HepG2 (cell line): ENCODE measurements around the gene ZNF607. TPM values are rescaled to one million over a fixed set of nuclear protein-coding genes. Genes with fewer than 3 reads are reported as not detected.

Source experiments
- ARNT ChIP-seq: fragments of 450-650 bp; IDR thresholded peaks from 2 replicates; pipeline ENCODE4 v1.6.1; 2017
- FOXM1 ChIP-seq: sonication (generic); formaldehyde crosslinking; IDR thresholded peaks from 2 replicates; pipeline ENCODE4 v1.5.0; 2020; ENCODE audit warnings: missing genetic modification reagents
- PRPF4 ChIP-seq: fragments of 200-400 bp; formaldehyde crosslinking; IDR thresholded peaks from 2 replicates; pipeline ENCODE4 v1.6.1; 2016; ENCODE audit warnings: low read length, low read depth; ENCODE audit not compliant: poor library complexity, severe bottlenecking
- SMAD1 ChIP-seq: sonication (generic); formaldehyde crosslinking; IDR thresholded peaks from 2 replicates; pipeline ENCODE4 v1.4.0; 2020; ENCODE audit warnings: missing genetic modification reagents, low read depth, mild to moderate bottlenecking, borderline replicate concordance
- TARDBP ChIP-seq: sonication (generic); formaldehyde crosslinking; IDR thresholded peaks from 2 replicates; pipeline ENCODE4 v1.8.0; 2022; ENCODE audit warnings: mild to moderate bottlenecking, missing genetic modification reagents
- ZNF264 ChIP-seq: sonication (generic); formaldehyde crosslinking; IDR thresholded peaks from 2 replicates; pipeline ENCODE4 v1.4.0; 2020; ENCODE audit warnings: missing genetic modification reagents
- polyA plus RNA-seq, 8 experiments: library from polyadenylated mRNA; depleted of rRNA in 3 of 8; stranded (reverse) in 7 of 8; unstranded in 1 of 8; fragments of >200 nt; fragmentation: Illumina TruSeq in 4 of 8; extraction: Trizol in 4 of 8; gene quantifications; 2 replicates each; pipeline versions ENCODE4 v1.2.1 to v1.2.3, GENCODE V29; 2011 to 2016; ENCODE audit warnings: low read depth in 4 of 8, missing spikeins in 1 of 8, mixed read lengths in 1 of 8; ENCODE audit not compliant: insufficient read depth in 1 of 8
- total RNA-seq, 5 experiments: library from RNA; depleted of rRNA; stranded (reverse); fragments of >200 nt; fragmentation: Illumina TruSeq; extraction: Trizol; gene quantifications; 2 replicates each; pipeline ENCODE4 v1.2.3, GENCODE V29; 2016; ENCODE audit warnings: low read depth in 1 of 5
- TF ChIP-seq, protein P1 (sequence below): sonication (generic); formaldehyde crosslinking; IDR thresholded peaks from 2 replicates; pipeline ENCODE4 v1.5.0; 2020; ENCODE audit warnings: mild to moderate bottlenecking, missing genetic modification reagents, borderline replicate concordance
- TF ChIP-seq, protein P2 (sequence below), 2 experiments: sonication (generic) in 1 of 2; formaldehyde crosslinking in 1 of 2; IDR thresholded peaks; 2 replicates each; pipeline versions ENCODE4 v1.4.0 to v1.6.1; 2018 to 2020; ENCODE audit warnings: missing genetic modification reagents in 2 of 2, borderline replicate concordance in 1 of 2, low read depth in 1 of 2, mild to moderate bottlenecking in 1 of 2, missing biosample characterization in 1 of 2
- TF ChIP-seq, protein P3 (sequence below): sonication (generic); formaldehyde crosslinking; IDR thresholded peaks from 2 replicates; pipeline ENCODE4 v1.8.0; 2022; ENCODE audit warnings: mild to moderate bottlenecking, missing genetic modification reagents, moderate library complexity
- TF ChIP-seq, protein P4 (sequence below): sonication (generic); formaldehyde crosslinking; IDR thresholded peaks from 2 replicates; pipeline ENCODE4 v1.5.1; 2020; ENCODE audit warnings: missing genetic modification reagents, mild to moderate bottlenecking, borderline replicate concordance
- TF ChIP-seq, protein P5 (sequence below): sonication (generic); formaldehyde crosslinking; IDR thresholded peaks from 2 replicates; pipeline ENCODE4 v1.4.0; 2020; ENCODE audit warnings: mild to moderate bottlenecking, missing genetic modification reagents
- TF ChIP-seq, protein P6 (sequence below): sonication (generic); formaldehyde crosslinking; IDR thresholded peaks from 2 replicates; pipeline ENCODE4 v1.5.1; 2020; ENCODE audit warnings: missing genetic modification reagents, mild to moderate bottlenecking, borderline replicate concordance

The ZNF607 gene
- total and polyA plus RNA-seq, 2 of the 13 experiments (the other 11 are each of a cell fraction or from before 2014, with no cell fraction given), result 3.8 to 8.3 TPM

DNA sequence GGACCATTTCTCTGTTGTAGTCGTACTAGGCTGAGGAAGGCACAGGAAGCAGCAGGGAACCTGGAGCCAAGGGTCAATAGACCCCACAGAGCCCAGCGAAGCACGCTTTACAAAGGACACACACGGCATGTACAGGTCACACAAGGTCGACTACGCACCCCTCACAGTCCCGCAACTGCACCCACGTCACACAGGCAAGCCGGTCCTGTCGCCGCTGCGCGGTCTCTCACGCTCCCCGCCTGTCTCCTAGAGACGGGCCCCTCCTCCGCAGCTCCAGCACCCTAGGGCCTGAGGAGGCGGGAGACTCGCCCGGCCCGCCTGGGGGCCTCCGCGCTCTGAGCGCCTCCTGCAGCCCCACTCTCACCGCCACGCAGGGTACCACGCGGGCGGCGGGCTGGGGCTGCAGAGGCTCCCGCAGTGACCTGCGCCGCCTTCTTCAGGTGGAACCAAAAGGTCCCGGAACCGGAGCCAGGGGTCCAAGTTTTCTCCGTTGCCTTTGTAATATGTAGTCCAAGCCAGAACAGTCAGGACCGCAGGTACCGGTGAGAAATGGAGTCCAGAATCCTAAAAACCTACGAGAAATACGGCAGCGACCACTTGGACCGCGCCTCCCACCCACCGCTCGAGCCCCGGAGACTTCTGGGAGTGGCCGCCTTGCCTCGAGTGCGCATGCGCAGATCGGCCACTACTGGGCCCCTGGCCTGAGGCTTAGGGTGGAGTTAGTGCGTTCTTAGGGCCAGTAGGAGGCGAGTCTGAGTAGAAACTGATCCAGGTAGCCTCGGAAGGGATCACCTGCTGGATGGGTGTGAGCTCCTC lies at the start of gene ZNF607 (continued):
- TF ChIP-seq, protein P1, sequence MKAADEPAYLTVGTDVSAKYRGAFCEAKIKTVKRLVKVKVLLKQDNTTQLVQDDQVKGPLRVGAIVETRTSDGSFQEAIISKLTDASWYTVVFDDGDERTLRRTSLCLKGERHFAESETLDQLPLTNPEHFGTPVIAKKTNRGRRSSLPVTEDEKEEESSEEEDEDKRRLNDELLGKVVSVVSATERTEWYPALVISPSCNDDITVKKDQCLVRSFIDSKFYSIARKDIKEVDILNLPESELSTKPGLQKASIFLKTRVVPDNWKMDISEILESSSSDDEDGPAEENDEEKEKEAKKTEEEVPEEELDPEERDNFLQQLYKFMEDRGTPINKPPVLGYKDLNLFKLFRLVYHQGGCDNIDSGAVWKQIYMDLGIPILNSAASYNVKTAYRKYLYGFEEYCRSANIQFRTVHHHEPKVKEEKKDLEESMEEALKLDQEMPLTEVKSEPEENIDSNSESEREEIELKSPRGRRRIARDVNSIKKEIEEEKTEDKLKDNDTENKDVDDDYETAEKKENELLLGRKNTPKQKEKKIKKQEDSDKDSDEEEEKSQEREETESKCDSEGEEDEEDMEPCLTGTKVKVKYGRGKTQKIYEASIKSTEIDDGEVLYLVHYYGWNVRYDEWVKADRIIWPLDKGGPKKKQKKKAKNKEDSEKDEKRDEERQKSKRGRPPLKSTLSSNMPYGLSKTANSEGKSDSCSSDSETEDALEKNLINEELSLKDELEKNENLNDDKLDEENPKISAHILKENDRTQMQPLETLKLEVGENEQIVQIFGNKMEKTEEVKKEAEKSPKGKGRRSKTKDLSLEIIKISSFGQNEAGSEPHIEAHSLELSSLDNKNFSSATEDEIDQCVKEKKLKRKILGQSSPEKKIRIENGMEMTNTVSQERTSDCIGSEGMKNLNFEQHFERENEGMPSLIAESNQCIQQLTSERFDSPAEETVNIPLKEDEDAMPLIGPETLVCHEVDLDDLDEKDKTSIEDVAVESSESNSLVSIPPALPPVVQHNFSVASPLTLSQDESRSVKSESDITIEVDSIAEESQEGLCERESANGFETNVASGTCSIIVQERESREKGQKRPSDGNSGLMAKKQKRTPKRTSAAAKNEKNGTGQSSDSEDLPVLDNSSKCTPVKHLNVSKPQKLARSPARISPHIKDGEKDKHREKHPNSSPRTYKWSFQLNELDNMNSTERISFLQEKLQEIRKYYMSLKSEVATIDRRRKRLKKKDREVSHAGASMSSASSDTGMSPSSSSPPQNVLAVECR, result peak; percentile 63; the same call in 1 of the 2 replicates
- TF ChIP-seq FOXM1 (CRISPR knock-in tag), result no peak
- no peak for TF ChIP-seq SMAD1 (CRISPR knock-in tag)
- TF ChIP-seq, protein P2, sequence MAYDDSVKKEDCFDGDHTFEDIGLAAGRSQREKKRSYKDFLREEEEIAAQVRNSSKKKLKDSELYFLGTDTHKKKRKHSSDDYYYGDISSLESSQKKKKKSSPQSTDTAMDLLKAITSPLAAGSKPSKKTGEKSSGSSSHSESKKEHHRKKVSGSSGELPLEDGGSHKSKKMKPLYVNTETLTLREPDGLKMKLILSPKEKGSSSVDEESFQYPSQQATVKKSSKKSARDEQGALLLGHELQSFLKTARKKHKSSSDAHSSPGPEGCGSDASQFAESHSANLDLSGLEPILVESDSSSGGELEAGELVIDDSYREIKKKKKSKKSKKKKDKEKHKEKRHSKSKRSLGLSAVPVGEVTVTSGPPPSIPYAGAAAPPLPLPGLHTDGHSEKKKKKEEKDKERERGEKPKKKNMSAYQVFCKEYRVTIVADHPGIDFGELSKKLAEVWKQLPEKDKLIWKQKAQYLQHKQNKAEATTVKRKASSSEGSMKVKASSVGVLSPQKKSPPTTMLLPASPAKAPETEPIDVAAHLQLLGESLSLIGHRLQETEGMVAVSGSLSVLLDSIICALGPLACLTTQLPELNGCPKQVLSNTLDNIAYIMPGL (CRISPR knock-in tag; IDR thresholded peaks at IDR 0.05; ENCODE audit: borderline replicate concordance in 1 of 2, low read depth in 1 of 2), result peak in 1 of 2 experiments; percentile 86; a peak in 2 of 4 replicates
- TF ChIP-seq, protein P3, sequence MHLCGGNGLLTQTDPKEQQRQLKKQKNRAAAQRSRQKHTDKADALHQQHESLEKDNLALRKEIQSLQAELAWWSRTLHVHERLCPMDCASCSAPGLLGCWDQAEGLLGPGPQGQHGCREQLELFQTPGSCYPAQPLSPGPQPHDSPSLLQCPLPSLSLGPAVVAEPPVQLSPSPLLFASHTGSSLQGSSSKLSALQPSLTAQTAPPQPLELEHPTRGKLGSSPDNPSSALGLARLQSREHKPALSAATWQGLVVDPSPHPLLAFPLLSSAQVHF (CRISPR knock-in tag), result no peak
- TF ChIP-seq ZNF264, result no peak
- no peak for TF ChIP-seq PRPF4
- no peak for TF ChIP-seq ARNT
- TF ChIP-seq, protein P4, sequence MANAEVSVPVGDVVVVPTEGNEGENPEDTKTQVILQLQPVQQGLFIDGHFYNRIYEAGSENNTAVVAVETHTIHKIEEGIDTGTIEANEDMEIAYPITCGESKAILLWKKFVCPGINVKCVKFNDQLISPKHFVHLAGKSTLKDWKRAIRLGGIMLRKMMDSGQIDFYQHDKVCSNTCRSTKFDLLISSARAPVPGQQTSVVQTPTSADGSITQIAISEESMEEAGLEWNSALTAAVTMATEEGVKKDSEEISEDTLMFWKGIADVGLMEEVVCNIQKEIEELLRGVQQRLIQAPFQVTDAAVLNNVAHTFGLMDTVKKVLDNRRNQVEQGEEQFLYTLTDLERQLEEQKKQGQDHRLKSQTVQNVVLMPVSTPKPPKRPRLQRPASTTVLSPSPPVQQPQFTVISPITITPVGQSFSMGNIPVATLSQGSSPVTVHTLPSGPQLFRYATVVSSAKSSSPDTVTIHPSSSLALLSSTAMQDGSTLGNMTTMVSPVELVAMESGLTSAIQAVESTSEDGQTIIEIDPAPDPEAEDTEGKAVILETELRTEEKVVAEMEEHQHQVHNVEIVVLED, result peak; percentile 54; the same call in 1 of the 2 replicates
- TF ChIP-seq, protein P5, sequence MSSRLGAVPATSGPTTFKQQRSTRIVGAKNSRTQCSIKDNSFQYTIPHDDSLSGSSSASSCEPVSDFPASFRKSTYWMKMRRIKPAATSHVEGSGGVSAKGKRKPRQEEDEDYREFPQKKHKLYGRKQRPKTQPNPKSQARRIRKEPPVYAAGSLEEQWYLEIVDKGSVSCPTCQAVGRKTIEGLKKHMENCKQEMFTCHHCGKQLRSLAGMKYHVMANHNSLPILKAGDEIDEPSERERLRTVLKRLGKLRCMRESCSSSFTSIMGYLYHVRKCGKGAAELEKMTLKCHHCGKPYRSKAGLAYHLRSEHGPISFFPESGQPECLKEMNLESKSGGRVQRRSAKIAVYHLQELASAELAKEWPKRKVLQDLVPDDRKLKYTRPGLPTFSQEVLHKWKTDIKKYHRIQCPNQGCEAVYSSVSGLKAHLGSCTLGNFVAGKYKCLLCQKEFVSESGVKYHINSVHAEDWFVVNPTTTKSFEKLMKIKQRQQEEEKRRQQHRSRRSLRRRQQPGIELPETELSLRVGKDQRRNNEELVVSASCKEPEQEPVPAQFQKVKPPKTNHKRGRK (CRISPR knock-in tag), result no peak
- TF ChIP-seq, protein P6, sequence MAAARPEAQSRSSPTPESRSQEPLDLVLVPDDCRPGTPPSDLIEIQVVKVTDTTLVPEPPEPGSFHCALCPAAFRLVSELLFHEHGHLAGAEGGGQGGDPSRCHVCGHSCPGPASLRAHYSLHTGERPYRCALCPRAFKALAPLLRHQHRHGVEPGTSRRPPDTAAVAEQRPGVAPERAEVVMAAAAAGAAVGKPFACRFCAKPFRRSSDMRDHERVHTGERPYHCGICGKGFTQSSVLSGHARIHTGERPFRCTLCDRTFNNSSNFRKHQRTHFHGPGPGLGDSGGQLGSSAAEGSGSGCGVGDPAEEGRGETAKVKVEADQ, result no peak
- TF ChIP-seq TARDBP (CRISPR knock-in tag), result no peak; the same call in 1 of the 2 replicates
